Stimulated activated CD4-positive, alpha-beta T cell treated with anti-CD3 and anti-CD28 coated beads, Interleukin-1b, Interleukin-23, amount 100 ng/mL, for 48 hours (primary cell): ENCODE data around the gene GTSE1.
"Not testable (repeated sequence)": the region's sequence is repeated elsewhere in the genome, so short reads cannot be mapped to it uniquely, and the experiment has no call there.

Experiments used
- DNase-seq: peaks from one replicate; pipeline ENCODE4 v3.0.0-alpha.2; 2020

The GTSE1 gene

DNA sequence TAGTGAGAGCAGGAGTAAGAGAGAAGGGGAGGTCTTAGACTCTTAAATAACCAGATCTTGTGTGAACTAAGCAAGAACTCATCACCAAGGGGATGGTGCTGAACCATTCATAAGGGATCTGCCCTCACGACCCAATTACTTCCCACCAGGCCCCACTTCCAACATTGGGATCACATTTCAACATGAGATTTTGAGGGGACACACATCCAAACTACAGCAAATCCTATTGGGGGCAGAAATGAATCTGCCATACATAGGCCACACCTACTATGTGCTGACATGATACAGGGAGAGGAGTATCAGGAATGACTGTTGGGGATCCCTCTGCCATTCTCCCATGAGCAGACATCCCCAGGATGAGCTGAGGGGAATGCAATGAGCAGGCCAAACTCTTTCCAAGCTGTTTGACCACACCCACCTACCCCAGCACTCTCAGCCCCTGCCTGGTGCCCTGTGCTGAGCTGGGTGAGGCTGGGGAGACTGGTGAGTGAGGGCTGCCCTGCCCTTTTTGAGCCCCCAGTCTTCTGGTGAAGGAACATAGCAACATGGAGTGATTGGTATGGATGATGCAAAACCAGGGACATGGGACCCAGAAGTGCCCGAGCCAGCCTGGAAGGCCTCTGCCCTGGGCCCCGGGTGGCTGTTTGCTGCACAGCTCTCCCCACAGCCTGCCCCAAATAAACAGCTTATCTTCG lies 1.2 kb upstream of the GTSE1 start:
- no peak for DNase-seq

GRCh38 chr22:46297151-46297812 lies 612 bp downstream of the GTSE1 start:
- DNase-seq: peak; percentile 19

DNA sequence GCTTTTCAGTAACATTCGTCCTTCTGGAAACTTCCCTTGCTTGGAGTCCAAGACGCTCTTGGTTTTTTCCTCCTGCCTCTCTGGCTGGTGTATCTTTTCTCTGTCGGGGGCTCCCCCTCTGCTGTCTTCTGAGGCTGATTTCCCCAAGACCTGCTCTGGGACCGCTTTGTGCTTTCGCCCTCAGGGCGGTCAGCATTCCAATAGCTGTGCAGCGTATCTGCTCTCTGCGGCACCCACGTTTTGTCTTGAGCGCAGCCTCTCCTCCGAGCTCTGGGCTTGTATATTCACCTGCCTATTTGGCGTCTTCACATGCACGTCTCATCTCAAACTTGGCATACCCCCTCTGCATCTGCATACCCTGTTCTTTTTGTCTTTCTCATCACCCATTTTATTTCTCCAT lies 2.4 kb downstream of the GTSE1 start:
- DNase-seq: no peak

GRCh38 chr22:46300491-46300890 lies 3.8 kb downstream of the GTSE1 start:
- DNase-seq: no peak

DNA sequence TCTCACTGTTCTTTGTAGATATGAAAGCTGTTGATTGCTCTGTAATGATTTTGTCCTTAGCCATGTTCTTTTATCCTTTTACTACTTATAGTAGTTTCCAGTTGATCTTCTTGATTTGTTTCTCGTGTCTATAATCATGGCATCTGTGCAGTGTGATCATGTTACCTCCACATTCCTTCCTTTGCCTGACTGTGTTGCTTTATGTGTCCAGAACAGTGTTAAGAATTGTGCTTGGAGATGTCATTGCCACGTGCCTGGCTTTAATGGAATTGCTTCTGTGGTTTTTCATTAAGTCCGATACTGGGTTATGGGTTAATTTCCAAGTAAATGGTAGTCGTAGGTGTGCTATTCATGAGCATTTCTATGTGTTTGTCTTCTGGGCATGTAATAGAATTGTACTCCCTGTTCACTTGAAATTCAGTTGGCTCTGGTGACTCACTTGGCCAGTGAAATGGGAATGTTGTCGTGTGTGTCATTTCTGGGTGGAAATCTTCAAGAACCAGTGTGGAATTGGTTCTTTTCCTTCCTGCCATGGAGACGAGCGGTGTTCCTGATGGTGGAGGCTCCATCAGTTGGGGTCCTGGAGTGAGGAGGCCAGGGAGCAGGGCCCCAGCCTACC lies 6.8 kb downstream of the GTSE1 start:
- no peak for DNase-seq

DNA sequence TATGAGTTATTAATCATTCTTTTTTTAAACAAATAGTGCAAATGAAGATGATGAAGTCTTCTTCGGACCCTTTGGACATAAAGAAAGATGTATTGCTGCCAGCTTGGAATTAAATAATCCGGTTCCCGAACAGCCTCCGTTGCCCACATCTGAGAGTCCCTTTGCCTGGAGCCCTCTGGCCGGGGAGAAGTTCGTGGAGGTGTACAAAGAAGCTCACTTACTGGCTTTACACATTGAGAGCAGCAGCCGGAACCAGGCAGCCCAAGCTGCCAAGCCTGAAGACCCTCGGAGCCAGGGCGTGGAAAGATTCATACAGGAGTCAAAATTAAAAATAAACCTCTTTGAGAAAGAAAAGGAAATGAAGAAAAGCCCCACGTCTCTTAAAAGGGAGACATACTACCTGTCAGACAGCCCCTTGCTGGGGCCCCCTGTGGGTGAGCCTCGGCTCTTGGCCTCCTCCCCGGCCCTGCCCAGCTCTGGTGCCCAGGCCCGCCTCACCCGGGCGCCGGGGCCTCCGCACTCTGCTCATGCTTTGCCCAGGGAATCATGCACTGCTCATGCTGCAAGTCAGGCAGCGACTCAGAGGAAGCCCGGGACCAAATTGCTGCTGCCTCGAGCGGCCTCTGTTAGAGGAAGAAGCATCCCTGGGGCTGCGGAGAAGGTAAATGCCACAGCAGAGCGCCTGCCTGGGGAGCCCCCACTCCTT lies 11.8 kb downstream of the GTSE1 start:
- DNase-seq: no peak

DNA sequence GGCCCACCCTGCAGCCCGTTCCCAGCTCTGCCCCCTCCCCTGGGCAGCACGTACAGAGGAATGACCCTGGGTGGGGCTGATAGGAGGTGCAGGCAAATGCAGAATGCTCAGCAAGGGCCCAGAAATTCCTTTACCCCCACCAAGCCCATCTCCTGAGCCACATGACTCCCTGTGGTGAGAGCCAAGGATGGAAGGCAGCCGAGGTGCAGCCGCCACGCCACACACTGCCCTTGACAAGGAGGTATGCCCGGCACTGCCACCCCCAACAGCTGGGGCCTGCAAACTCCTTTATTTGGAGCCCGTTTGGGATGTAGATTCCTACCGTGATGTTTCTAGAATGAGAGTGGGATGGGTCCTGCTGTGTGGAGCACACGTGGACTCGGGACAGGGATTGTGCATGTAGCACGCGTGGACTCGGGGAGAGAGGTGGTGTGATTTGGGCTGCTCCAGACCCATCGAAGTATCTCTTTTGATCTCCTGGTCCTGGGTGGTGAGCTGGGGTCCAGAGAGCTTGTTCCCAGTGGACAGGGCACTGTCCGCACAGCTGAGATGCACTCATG lies 12.9 kb downstream of the GTSE1 start:
- DNase-seq: no peak

DNA sequence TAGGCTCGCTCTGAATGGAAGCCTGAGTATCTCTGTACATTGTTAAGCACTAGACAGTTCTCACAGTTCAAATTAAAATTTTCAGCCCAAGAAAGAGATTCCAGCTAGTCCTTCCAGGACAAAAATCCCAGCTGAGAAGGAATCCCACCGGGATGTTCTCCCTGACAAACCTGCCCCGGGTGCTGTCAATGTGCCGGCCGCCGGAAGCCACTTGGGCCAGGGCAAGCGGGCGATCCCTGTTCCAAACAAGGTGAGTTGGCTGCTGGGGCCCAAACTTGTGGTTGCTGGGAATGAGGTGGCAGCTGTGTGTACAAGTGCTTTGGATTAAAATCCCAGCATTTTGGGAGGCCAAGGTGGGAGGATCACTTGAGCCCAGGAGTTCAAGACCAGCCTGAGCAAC lies 15.4 kb downstream of the GTSE1 start:
- no peak for DNase-seq

- DNase-seq: not testable (repeated sequence)
Observed at GRCh38 chr22:46312848-46313247, 16.2 kb downstream of the GTSE1 start.

GRCh38 chr22:46315976-46316375 lies 19.3 kb downstream of the GTSE1 start:
- DNase-seq: no peak

- no peak for DNase-seq
Observed at GRCh38 chr22:46317646-46318045, 21.0 kb downstream of the GTSE1 start.

- DNase-seq: no peak
Observed at GRCh38 chr22:46318576-46318975, 21.9 kb downstream of the GTSE1 start.

DNA sequence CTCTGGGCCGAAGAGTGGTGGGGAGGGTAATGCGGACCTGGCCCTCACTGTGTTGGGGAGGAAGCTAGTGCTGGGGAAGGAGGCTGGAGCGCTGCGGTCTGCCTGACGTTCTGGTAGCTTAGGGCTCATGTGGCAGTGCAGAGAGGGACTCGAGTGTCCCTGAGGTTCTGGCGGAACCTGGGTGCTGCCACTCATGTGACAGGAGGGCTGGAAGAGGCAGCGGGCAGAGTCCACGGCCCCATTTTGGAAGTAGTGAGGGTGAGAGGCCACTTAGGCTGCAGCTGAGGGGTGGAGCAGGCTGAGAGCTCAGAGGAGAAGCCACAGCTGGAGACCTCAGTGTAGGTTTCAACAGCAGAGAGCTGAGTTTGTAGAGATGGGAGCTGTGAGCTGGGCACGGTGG lies 22.6 kb downstream of the GTSE1 start:
- DNase-seq: no peak

- no peak for DNase-seq
Observed at GRCh38 chr22:46320166-46320710, 23.6 kb downstream of the GTSE1 start.

GRCh38 chr22:46320716-46321386 lies 24.2 kb downstream of the GTSE1 start:
- no peak for DNase-seq

GRCh38 chr22:46322711-46323110 lies 26.0 kb downstream of the GTSE1 start:
- DNase-seq: no peak

DNA sequence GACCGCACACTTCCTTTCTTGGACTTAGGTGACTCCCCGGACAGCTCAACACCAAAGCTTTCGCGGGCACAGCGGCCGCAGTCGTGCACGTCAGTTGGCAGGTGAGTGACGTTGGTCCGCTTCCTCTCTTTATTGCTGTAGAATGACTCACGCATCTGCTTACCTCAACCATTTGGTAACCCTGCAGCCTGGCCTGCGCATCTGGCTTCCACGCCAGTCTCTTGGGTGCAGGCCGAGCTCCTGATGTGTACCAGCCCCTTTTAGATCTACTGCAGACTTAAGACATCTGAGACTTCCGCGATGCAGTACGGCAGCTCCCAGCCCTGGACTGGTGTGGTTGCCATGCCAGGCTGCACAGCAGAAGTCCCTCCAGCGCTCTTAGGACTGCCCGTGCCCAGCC lies 26.5 kb downstream of the GTSE1 start:
- no peak for DNase-seq

GRCh38 chr22:46326066-46326680 lies 29.5 kb downstream of the GTSE1 start:
- DNase-seq: no peak

GRCh38 chr22:46327691-46328465 lies 31.2 kb downstream of the GTSE1 start:
- DNase-seq: no peak

DNA sequence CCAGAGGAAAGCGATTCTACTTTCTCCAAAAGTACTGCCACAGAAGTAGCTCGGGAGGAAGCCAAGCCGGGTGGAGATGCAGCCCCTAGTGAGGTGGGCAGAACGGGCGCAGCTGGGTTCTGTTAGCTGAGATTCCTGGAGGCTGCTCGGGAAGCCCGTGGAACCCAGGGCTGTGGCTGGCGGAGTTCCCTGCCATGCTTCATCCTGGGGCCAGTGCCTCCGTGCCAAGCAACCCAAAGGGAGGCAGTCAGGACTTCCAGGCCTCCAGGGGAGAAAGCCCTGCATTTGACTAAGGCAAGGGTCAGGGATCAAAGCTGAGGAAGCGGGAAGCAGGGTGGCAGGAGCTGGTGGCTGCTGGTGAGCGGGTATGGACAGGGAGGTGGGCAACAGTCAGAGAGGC lies 32.1 kb downstream of the GTSE1 start:
- no peak for DNase-seq

- no peak for DNase-seq
Observed at GRCh38 chr22:46329616-46330015, 32.9 kb downstream of the GTSE1 start.
